Non-pigmented ciliary epithelial cell (primary cell): ENCODE measurements around the gene TRABD2B.

Experiments
- DNase-seq: peaks from one replicate; pipeline ENCODE4 v3.0.0-alpha.2; 2010; ENCODE audit warnings: low read depth

The TRABD2B gene

GRCh38 chr1:47756006-47756405 is 241.2 kb downstream of the TRABD2B start:
- no peak for DNase-seq

DNA sequence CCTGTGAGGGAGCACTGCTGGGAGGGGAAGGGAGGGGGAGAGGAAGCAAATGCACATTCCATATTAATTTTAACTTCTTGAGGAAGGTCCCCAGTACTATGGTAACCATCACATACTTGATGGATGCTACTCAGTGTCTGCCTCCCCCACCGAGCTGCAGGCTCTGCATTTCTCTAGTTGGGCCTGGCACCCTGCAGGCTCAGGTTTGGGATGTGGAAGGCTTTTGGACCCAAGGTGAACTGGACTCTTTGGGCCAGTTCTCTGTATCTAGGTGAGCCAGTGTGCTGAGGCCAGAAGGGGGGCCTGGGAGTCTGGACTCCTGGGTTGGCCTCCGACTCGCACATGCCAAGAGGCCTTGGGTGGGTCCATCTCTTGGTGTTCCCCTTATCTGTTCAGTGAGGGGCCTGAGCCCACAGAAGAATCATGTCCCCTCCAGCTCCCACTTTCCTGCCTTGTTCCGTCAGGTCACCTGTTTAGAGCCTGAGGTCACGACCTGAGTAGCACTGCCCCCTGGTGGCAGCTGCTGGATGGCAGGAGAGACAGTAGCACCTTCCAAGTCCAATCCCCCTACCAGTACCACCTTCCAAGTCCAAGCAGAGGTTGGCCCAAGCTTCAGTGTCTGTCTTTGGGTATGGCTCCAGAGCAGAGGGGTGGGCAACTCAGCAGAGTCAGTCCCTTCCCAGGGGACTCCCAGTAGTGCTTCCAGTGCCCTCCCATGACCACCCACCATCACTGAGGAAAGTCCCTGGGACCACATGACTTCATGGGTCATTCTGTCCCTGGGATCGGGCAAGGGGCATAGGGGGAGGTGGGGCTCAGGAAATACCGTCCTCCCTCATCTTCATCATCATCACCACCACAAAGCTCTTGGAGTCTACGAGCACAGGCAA is 241.8 kb downstream of the TRABD2B start:
- no peak for DNase-seq

DNA sequence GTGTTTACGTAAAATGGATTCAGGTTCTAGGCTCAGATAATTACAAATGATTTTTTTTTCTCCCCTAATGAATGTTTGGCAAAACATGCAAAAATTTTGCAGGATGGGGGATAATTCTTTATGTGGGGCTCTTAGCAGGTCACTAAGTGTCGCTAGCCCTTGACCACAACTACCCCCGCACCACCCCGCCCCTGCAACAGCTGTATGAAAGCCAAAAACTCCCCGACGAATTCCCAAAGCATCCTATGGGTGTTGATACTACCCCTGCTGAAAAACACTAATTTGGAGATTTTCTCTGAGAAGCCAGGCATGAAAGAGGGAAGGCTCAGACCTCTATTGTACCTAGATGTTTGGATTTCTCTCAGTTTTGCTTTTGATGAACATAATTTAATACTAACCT is 243.0 kb downstream of the TRABD2B start:
- no peak for DNase-seq

- no peak for DNase-seq
Measured at GRCh38 chr1:47753808-47754207, 243.4 kb downstream of the TRABD2B start.

DNA sequence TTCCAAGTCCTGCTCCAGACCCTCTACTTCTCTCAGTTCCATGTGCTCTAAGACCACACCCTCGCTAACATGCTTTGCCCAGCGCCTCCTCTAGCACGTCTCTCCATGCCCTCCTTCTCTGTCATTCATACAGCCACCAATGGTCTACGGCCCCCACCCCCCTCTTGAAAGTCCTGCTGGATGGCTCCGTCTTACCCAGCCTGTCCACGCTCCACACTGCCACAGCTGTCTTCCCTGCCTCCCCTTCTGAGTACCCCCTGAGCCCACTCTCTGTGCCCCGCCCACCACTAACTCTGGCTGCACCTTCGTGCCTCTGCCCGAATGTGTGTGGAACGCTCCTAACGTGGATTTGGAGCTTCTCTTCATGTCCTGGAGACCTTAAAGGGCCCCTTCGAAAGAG is 244.6 kb downstream of the TRABD2B start:
- DNase-seq, result no peak

- no peak for DNase-seq
Measured at GRCh38 chr1:47751996-47752451, 245.2 kb downstream of the TRABD2B start.

DNA sequence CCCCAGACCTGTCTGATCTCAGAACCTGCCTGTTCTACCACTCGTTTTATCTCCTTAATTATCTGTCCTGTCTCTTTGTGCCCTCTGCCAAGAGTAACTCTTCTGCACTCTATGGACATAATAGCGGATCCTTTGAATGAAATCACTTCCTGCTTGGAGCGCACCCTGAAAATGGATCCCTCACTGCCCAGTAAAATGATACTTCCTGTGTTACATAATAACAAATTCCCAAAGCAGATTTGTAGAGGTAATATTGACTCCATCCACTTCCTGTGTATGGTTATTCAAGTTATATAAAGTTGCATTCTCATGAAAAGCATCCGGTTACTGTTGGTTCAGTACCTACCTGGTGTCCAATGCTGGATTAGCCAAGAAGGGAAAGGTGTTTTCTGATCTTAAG is 246.0 kb downstream of the TRABD2B start:
- DNase-seq, result no peak

DNA sequence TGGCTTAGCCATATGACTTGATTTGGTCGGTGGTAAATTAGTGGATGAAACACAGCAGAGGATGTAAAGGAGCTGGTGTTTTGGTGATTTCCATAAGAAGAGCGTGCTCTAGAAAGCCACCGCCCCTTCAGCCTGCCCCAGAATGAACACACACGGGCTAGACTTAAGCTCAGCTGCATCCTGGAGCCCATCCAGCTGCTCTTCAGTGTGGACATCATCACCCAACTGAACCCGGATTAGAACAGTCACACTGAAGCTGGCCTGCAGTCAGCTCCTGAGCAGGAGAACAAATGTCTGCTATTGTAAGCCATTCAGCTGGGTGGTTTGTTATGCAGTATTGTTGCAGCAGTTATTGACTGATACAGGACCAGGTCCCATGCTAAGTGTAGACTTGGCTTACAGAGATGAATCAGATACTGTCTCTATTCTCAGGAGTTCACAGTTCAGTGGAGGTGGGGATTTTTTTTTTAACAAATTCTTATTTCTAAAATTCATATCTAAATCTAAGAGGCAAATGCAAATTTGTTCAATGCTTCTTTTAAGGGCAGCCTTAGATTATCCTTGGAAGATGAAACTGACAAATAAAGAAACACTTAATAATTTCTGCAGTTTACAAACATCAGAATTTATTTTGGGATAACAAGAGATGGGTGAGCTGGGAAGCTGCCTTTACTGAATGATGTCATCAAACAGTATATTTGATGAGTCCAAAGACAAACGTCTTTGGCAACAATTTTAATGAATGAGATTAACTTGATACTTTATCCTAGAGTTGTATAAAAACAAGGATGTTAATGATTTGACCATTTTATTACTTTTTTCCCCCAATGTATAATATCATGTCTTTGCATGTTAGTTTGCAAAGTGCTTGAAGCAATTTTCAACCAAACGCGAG is 251.2 kb downstream of the TRABD2B start:
- no peak for DNase-seq

DNA sequence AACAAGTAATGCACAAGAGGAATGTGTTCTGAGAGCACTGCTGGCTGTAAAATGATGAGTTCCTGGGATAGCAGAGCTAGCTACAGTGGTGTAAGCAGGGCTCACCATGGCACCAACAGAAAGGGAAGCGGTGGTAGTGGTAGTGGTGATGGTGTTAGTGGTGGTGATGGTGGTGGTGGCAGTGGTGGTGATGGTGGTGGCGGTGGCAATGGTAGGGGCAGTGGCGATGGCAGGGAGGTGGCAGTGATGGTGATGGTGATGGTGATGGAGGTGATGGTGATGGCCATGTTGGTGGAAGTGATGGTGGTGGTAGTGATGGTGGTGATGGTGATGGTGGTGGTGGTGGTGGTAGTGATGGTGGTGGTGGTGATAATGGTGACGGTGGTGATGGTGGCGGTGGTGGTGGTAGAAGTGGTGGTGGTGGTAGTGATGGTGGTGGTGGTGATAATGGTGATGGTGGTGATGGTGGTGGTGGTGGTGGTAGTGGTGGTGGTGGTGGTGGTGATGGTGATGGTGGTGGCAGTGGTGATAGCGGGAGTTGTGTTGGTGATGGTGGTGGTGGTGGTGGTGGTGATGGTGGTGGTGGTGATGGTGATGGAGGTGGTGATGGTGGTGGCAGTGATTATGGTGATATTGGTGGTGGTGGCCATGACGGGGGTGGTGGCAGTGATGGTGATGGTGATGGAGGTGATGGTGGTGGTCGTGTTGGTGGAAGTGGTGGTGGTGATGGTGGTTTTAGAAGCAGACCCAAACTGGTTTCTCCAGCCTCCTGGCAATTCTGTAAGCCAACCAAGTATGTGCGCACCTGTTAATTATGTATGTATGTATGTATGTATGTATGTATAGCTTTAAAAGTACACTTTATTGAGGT is 254.1 kb downstream of the TRABD2B start:
- no peak for DNase-seq

- DNase-seq, result peak; percentile 9
Measured at GRCh38 chr1:47738560-47739182, 258.5 kb downstream of the TRABD2B start.

DNA sequence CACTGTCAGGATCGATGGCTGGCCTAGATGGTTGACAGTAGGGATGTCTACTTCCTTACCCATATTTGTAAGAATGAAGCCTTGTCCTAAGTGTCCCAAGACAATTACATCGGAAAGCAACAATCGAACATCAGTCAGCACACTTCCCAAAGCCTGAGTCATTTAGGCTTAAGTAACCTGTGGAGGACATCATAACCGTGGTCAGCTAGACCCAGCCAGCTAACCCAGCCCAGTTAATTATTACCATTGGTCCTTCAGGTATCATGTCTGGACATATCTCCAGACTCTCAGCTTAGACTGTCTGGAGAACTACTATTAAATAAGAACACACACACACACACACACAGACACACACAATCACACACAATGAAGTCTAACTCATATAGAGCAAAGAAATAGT is 264.7 kb downstream of the TRABD2B start:
- no peak for DNase-seq

- DNase-seq, result no peak
Measured at GRCh38 chr1:47731730-47732129, 265.5 kb downstream of the TRABD2B start.

GRCh38 chr1:47729685-47730084 is 267.5 kb downstream of the TRABD2B start:
- DNase-seq, result no peak

- DNase-seq, result no peak
Measured at GRCh38 chr1:47727697-47728085, 269.5 kb downstream of the TRABD2B start.

GRCh38 chr1:47727051-47727696 is 270.0 kb downstream of the TRABD2B start:
- DNase-seq, result no peak

- peak; percentile 32 for DNase-seq
Measured at GRCh38 chr1:47725992-47726855, 271.0 kb downstream of the TRABD2B start.

DNA sequence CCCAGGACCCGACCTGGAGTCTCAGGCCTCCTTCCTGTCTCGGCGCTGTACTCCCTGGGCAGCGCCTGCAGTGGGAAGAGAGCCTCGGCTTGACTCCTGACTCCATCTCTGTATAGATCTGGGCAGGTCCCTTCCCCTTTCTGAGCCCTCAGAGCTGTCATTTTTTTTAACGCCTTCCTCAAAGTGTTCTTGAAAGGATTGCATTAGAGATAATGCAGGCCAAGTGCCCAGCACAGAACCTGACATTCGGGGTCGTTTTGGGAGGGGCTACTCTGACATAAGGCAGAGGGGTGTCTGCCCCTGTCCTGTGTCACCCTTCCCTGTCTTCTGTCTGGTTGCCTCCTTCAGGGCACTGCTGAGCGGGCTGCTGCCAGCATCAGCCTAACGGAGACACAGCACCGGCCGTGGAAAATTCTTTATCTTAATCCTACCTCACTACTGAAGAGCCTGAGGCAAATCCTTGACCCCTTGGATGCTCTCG is 271.6 kb downstream of the TRABD2B start:
- no peak for DNase-seq

DNA sequence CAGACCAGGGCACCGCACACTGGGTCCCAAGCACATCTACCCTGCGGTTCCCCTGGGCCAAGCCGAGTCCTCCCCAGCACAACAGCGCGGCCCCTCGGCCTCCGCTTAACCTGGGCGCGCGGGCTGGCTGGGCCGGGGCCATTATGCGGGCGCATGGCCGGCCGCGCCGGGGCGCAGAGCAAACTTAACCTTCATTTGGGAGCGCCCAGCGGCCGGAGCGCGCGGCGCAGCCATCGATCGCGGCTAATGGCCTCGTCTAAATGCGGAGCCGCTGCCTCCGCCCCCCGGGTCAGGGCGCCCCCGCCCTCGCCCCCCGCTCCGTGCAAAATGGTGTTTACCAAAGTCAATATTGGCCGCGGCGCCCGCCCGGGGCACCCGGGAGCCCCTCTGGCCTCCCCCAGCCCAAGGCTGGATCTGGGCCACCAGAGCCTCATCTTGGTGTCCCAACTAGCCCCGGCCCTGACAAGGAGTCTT is 272.1 kb downstream of the TRABD2B start:
- DNase-seq, result no peak

DNA sequence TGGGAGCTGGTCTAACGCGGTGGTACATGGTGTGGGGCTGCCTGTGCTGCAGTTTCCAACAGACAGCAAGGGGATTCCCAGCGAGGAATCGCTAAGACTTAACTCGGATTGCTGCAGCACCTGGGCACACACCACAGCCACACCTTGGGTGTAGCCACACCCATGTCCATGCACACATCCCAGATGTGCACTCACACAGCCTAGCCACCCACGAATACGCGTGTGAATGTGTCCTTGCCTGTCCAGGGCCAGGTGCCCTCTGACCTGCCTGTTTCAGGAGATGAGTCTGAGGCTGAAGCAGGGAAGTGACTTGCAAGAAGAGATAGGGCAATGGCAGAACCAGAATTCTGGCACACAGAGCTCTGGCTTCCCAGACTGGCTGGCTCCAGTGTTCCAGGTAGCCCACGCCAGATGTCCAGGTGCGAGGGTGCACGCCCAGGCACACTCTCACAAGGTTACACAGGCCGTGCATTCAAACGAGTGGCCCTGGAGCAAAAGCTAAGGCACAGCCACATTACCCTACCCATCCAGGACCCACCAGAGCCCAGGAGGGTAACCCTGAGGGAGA is 272.7 kb downstream of the TRABD2B start:
- DNase-seq, result no peak
